GM12892 (cell line): ENCODE results near the gene OR5AN1.

Source experiments
- POLR2AphosphoS5 ChIP-seq: IDR thresholded peaks from 2 replicates; pipeline ENCODE4 v1.6.1; 2011; ENCODE audit warnings: low read depth, low read length, control low read depth
- TAF1 ChIP-seq: IDR thresholded peaks from 2 replicates; pipeline ENCODE4 v1.6.1; 2011; ENCODE audit warnings: low read depth, mild to moderate bottlenecking, control low read depth, low read length, borderline replicate concordance

DNA sequence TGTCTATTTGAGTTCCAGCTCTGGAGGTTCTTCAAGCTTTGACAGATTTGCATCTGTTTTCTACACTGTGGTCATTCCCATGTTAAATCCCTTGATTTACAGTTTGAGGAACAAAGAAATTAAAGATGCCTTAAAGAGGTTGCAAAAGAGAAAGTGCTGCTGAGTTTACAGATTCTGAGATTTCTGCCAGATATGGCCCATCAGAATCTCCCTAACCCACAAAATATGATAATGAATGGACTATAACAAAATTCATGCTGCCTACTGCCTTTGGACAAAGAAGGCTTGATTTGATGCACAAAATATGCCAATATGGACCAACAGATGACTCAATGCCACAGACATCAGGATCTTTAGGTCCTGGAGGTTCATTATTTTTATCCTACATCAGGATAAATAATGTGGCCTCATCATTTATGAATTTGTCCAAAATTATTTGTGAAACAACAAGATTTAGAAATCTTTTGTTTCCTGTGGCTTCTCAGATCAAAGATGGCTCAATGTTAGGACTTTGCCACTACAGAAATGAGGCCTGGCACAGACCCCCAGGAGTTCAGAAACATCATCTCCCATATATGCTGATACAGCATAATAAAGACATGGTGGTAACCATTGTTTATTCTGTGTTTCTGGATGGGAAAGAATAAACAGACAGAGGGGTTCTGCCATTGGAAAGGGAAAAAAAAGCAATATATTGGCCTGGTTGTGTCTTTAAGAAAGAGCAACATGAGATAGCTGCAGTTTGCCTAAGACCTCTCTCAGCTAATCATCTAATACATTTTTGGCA is 6.7 kb downstream of the OR5AN1 start:
- TF ChIP-seq POLR2AphosphoS5 = no peak
- no peak for TF ChIP-seq TAF1
